Epidermal melanocyte (primary cell): ENCODE results near the gene RASA4B.
A peak's percentile ranks its signal among the peaks of the same experiment; 100 is the strongest.
"Not testable (repeated sequence)": the region's sequence is repeated elsewhere in the genome, so short reads cannot be mapped to it uniquely, and the experiment has no call there.

Experiments used
- DNase-seq: peaks from one replicate; pipeline ENCODE4 v3.0.0; 2011; ENCODE audit warnings: low spot score; ENCODE audit not compliant: insufficient read length

The RASA4B gene

DNA sequence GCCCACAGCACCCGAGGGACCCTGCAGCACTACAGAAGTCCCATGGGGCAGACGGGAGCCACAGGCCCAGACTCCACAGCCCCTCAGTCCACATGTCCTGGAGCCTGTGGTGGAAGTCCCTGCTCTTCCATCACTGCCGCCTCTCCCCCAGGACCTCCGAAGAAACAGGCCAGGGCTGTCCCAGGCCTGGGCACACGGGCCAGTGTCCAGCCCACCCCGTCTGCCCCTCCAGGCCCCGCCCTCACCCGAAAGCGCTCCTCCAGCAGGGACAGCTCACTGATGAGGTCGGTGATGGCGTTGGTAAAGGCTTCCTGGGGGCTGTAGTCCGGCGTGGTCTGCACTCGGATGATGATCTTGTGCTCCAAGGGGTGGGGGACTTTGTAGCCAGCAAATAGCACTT lies 43.5 kb downstream of the RASA4B start:
- DNase-seq, result not testable (repeated sequence)

DNA sequence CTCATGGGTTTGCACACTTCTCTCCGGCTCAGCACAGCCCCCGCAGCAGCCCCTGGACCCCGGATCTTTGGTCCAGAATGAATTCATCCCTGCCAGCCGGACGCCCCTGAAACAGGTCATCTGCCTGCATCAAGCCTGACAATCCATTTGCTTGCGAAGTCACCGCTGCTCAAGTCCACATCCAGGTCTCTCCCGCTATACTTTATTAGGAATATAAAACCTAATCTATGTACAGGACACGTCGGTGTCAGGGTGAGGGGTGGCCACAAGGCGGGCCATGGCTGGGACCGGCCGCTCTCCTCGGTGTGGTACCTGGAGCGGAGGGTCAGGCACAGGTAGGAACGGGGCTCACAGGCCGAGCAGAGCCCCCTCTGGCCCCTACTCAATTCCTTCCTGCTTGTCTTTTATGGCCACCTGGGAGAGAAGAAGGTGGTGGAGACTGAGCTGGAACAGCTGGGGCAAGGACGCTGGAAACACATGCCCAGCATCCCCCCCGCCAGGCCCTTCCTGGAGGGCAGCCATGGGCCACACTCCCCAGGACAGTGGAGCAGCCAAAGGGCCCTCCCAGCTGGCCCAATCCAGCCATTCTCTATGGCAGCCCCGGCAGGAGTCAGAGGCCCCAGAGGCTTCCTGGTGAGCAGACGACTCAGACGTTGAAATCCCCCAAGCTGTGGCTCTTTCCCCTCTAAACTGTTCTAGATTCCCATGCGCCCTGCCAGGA lies 44.1 kb downstream of the RASA4B start:
- DNase-seq, result peak; percentile 10

DNA sequence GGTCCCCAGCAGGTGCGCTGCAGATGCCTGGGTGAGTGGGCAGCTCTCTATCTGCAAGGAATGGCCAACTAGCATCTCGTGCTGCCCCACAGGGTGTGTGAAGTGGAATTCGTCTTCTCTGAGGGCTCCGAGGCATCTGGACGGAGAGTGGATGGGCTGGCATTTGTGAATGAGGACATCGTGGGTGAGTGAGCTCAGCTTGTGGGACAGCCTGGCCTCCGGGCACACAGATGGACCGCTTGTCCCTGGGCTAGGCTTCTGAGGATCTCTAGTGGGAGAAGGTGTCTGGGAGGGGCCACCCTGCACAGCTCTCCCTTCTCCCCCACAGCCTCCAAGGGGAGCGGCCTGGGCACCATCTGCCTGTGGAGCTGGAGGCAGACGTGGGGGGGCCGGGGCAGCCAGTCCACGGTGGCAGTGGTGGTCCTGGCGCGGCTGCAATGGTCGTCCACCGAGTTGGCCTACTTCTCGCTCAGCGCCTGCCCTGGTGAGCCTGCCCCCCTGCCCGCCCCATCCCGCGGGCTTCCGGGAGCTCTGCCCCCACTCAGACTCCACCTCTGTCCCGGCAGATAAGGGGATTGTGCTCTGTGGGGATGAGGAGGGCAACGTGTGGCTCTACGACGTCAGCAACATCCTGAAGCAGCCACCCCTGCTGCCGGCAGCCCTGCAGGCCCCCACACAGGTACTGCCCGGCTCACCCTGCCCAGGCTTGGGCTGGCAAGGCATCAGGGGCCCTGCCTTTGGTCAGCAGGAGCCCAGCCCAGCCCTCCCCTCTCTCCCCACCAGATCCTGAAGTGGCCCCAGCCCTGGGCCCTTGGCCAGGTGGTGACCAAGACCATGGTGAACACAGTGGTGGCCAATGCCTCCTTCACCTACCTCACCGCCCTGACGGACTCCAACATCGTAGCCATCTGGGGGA lies 45.2 kb downstream of the RASA4B start:
- DNase-seq, result peak; percentile 9

DNA sequence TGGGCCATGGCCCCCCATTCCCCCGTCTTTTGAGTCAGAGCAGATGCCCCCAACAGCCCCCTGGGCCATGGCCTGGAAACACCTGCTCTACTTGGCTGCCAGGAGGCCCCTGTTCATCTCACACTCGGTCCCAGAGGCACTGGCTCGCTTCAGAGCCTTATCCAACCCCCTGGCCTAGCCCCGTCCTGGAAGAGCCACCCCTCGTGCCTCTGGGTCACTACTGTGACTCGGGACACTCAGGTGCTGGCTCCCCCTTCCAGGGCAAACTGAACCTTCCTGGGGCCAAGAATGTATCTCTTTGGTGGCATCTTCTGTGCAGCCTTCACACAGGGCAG lies 45.8 kb downstream of the RASA4B start:
- no peak for DNase-seq

DNA sequence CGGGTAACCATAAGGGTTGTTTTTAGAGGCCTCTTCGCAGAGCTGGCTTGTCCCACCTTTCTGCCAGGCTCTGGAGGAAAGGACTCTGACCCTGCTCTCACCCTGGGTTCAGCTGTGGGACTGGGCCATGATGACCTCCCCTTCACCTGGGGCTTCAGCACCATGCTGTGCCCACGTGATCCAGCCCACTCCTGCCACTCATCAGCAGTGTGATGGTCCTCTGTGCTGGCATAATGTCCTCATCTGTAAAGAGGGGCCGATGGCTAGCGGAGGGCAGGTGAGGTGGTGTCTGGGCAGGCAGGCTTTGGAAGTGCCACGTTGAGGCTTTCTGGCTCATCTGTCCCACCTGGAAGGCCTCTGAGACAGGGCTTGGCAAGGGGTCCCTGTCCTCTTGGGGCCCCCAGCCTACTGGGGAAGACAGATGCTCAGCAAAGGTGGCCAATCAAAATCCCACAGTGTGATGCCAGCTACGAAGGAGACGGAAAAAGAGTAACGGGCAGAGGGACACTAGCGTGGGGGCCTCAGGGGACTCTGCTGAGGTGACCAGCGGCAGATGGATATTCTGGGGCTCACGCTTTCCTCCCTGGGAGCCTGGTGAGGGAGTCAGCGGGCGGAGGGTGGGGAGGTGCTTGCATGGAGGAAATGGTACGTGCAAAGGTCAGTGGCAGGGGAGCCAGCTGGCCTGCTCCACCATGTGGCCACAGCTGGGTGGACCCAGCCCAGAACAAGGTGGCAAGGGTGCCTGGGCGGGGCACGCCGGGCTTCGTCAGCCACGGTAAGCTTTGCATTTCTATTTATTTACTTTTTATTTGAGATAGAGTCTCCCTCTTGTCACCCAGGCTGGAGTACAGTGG lies 47.4 kb downstream of the RASA4B start:
- peak; percentile 12 for DNase-seq

DNA sequence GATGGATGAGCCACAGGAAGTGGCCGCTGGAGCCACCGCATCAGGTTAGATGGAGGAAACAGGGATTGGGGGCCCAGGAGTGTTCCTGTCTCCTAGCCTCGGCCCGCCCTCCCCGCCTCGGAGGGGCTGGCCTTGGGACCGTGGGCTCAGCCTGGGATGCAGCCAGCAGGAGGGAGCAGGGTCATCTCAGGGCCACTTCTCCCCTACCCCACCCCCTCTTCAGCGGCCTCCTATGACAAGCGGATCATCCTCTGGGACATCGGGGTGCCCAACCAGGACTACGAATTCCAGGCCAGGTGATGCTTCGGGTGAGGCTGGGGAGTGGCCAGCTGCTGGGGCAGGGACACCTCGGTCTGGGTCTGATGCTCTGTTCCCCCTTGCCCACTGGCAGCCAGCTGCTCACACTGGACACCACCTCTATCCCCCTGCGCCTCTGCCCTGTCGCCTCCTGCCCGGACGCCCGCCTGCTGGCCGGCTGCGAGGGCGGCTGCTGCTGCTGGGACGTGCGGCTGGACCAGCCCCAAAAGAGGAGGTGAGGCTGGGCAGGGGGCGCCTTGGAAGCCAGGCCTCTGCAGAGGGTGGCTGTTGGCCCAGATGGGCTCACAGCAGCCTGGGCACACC lies 48.1 kb downstream of the RASA4B start:
- DNase-seq, result peak; percentile 14

DNA sequence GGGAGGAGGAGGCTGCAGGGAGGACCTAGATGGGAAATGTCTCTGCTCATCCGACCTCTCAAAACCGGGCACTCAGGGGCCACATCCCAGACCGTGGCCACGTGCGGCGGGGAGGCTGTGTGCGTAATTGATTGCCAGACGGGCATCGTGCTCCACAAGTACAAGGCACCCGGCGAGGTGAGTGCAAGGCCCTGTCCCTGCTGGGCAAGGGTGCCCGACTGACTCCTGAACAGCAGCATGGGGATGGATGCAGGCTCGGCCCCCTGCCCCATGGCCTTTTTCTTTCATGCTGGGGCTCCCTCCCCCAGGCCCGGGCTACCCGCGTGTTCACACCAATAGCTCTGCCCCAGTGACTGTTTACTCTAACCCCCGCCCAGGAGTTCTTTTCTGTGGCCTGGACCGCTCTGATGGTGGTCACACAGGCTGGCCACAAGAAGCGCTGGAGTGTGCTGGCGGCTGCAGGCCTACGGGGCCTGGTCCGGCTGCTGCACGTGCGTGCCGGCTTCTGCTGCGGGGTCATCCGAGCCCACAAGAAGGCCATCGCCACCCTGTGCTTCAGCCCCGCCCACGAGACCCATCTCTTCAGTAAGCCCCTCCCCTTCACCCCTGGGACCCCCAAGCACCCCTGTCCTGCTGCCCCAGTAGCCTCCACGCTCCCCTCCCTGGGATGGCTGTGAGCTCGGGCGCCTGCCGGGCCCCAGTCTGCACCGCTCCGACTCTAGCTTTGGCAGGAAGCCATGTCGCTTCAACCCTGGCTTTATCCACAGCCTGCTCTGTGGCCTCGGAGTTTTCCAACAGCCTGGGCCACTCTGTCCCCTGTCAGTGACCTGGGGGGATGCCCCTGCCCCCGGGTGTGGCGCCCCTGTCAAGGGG lies 48.9 kb downstream of the RASA4B start:
- DNase-seq, result peak; percentile 11

DNA sequence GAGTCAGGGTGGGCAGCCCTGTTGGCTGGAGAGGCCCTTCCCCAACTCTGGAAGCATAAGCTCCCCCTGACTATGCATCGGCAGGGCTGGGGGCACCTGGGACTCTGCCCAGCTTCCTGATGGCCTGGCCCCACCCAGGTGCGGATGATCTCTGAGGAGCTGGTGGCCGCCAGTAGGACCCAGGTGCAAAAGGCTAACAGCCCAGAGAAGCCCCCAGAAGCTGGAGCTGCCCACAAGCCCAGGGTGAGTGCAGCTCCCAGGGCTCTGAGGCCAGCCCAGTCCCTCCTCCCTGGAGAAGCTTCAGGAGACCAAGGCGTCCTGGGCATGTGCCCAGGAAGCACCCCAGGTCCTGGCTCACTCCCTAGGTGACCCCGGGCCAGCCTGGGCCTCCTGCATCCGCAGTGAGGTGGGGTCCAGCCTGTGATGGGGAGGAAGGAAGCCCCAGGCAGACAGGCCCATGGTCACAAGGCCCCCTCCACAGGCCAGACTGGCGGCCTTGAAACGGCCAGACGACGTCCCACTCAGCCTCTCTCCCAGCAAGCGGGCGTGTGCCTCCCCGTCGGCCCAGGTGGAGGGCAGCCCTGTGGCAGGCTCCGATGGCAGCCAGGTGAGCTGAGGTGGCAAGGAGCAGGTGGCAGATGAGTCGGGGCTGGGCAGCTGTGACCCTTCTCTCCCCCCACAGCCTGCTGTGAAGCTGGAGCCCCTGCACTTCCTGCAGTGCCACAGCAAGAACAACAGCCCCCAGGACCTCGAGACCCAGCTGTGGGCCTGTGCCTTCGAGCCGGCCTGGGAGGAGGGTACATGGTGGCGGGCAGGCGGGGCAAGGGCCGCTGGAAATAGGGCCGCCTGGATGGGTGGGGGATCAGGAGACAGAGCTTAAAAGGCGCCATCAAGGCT lies 49.7 kb downstream of the RASA4B start:
- DNase-seq, result peak; percentile 15

DNA sequence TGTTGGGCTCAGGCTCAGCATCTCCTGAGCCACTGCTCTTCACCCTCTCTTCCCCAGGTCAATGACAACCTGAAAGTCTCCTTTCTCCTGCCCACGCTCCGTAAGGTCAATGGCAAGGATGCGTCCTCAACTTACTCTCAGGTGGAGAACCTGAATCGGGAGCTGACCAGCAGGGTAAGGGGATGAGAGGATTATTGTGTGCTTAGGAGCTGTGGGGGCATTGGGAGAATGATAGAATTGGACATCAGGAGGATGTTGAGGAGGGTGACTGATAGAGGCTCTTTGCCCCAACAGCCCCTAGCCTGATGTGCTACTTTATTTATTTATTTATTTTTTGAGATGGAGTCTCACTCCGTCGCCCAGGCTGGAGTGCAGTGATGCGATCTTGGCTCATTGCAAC lies 51.5 kb downstream of the RASA4B start:
- DNase-seq, result no peak

DNA sequence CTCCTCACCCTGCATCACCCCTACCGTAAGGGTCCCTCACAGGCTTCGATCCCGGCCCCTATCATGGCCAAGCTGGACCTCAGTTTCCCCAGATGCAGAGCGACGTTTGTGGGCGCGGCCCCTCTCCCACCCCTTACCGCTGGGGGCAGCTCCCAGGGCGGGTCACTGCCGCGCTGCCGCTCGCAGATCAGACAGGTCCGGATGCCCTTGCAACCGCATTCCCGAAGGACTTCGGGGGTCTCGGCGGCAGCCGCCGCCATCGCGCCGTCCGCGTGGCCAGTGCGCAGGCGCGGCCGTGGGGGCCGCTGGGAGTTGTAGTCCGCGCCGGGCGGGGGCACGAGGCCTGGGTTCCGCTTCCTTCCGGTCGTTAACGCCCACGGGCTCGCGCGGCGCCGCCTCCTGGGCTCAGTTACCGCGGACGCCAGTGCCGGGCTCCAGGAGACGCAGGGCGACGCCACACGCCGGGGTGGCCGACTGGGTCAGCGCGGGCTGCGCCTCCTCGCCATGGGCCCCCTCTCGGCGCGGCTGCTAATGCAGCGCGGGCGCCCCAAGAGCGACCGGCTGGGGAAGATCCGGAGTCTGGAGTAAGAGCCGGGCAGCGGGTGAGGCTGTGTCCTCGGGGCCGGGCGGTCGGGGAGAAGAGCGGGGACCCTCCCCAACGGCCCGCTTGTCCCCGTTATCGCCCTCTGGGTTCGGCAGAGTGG lies 52.8 kb downstream of the RASA4B start, which contains the start of the genes ALKBH4 and LRWD1:
Gene ALKBH4 (minus strand): TSS at position 287 of the 704 bp plus-strand sequence. CDS start 27 bp downstream, at position 260.
Gene LRWD1 (plus strand): TSS at position 408 of the 704 bp plus-strand sequence. CDS start 97 bp downstream, at position 505.
- peak; percentile 100 for DNase-seq

DNA sequence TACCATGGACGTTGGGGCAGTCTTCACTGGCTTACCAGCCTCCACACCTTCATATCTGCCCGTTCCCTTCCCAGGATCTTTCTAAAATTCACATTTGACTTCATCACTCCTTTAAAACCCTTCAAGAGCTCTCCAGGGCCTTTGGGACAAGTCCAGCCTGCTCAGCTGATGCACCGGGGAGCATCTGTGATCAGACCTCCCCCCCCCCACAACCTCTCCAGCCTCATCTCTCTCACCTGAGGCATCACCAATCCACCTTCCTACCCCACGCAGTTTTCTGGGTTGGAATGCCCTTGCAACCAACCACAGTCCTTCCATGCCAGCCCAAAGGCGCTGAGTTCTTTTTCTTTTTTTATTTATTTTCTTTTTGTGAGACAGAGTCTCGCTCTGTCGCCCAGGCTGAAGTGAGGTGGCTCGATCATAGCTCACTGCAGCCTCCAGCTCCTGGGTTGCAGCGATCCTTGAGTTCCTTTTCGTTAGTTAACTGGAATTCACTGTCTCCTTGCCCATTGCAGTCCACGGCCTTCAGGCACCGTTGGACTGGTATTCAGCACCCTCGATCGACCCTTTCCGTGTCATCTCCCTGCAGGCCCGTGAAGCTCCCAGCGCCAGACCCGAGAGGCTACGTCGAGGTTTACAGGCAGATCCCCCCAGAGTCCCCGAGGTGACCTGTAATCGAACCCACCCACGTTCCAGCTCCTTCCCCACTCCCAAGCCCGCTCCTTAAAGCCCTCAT lies 53.6 kb downstream of the RASA4B start:
- DNase-seq, result peak; percentile 33

DNA sequence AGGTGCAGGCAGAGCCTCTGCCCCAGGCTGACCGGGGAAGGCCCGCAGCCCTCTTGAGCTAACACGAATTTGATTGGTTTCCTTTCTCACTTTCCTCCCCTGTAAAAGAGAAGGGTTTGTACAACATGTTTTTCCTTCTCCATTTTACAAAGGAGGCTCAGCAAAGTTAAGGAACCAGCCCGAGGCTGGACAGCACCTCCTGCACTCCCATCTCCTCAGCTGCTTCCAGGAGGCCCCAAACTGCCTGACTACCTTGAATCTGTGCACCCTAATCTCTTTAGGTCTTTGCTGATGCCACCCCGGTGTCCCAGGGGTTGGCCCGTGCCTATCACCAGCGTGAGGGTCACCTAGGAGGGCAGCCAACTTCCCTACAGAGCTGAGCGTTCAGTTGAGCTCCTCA lies 57.1 kb downstream of the RASA4B start:
- peak; percentile 8 for DNase-seq

DNA sequence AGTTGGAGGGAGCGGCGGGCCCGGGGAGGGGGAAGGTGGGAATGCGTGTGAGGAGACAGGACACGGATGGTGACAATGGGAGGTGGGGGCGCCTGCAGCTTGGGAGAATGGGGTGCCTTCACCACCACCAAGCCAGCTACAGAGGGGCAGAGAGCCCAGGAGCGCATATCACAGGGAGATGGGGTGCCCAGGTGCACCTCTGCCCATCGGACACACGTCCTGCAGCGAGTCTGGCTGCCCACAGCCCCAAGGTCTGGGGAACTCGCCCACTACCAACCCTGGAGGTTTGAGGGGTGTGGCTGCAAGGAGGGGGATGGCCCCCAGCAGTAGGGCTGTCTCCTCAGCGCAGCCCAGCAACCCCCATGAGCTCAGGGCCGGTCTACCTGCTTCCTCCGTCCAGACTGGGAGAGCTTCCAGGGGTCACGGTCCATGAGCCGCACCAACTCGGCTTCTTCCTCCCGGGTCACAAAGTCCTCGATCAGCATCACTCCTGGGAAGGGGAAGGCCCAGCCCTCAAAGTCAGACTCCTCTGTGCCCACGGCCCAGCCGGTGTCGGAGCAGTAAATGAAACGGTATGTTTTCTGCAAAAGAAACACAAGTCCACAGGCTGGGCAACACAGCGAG lies 58.2 kb downstream of the RASA4B start:
- peak; percentile 5 for DNase-seq

DNA sequence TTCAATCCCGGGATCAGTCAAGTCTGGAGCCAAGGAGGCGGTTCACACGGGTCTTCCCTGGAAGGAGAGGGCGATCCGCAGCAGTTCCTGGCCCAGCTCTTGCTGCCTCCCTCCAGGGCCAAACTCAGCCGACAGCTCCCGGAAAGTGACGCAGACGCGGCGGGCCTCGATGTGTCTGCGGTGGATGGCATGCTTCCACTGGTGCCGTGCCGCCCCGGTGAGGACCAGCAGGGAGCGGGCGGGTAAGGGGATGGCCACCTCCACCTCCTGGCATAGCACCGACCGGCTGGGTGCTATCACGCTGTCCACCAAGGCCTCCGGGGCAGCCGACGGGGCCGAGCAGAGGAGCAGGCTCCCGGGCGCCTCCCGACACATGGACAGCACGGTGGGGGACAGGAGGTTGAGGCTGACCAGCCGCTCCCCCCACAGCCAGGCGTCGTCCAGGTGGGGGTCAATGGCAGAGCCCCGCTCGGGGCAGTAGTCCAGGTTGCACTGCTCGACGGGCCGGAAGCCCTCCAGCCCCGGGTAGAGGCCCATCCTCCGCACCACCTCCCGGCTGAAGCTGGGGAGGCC lies 60.1 kb downstream of the RASA4B start:
- peak; percentile 12 for DNase-seq

DNA sequence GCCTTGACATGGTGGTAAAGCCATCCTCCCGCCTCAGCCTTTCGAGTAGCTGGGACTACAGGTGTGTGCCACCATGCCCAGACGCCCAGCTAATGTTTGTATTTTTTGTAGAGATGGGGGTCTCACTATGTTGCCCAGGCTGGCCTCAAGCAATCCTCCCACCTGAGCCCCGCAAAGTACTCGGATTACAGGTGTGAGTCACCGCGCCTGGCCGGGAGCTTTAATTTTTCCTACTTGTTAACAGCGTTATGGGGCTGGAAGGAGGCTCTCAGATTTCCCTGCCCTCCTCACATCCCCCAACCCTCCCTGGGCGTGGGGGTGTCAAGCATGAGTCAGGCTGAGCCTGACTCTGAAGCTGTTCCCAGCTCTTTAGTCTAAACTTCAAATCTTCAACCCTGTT lies 61.2 kb downstream of the RASA4B start:
- DNase-seq, result no peak

DNA sequence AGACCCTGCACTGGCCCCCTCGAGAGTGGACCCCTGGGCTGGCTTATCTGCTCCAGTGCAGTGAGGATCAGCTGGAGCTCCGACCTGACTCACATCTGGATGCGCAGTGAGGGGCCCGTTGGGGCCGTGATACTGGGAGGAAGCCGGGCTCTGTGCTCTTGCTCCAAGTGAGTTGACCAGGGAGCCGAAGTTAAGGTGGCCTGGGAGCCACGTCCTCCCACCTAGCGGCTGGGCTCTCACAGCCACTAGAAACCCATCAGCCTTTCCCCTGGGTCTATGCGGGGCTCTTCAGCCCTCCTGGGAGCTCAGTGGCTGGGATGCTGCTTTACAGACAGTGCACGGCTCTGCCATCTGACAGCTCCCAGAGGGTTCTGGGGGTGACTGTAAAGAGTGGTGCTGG lies 62.0 kb downstream of the RASA4B start:
- DNase-seq, result peak; percentile 1

DNA sequence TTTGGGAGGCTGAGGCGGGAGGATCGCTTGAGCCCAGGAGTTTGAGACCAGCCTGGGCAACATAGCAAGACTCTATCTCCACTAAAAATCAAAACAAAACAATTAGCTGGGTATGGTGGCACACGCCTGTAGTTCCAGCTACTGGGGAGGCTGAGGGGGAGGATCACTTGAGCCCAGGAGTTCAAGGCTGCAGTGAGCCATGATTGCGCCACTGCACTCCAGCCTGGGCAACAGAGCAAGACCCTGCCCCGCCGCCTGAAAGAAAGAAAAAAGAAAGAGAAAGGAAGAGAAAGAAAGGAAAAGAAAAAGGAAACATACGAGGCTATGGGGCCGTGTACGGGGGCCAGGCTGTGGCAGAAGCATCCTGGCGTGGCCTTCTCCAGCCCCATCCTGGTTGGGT lies 62.6 kb downstream of the RASA4B start:
- not testable (repeated sequence) for DNase-seq
